Esophagus muscularis mucosa (tissue), 4 donors: ENCODE measurements around the gene CUL3. TPM values are rescaled to one million over a fixed set of nuclear protein-coding genes. Genes with fewer than 3 reads are reported as not detected.
"Not testable (repeated sequence)": the region's sequence is repeated elsewhere in the genome, so short reads cannot be mapped to it uniquely, and the experiment has no call there.

Source experiments
- DNase-seq: peaks from one replicate; pipeline ENCODE4 v3.0.0-alpha.2; 2017; ENCODE audit errors: extremely low spot score
- H3K27ac ChIP-seq, 4 donors: fragments of 200-600 bp; sonication (generic); replicated peaks in 1 of 4; 1 replicate in 3 of 4; 2 replicates in 1 of 4; pipeline ENCODE4 v1.5.1; 2016 to 2019; ENCODE audit warnings: mild to moderate bottlenecking in 1 of 4
- H3K27me3 ChIP-seq, 4 donors: fragments of 200-600 bp; sonication (generic); one replicate each; pipeline versions ENCODE4 v1.5.1 to v1.6.0; 2016 to 2019
- H3K36me3 ChIP-seq, 4 donors: fragments of 200-600 bp; sonication (generic); one replicate each; pipeline ENCODE4 v1.5.1; 2016 to 2019
- H3K4me1 ChIP-seq, 4 donors: fragments of 200-600 bp; sonication (generic); one replicate each; pipeline ENCODE4 v1.5.1; 2016 to 2019
- H3K4me3 ChIP-seq, 4 donors: fragments of 200-600 bp; sonication (generic); 1 replicate in 2 of 4; 2 replicates in 2 of 4; pipeline ENCODE4 v1.5.1; 2016 to 2019; ENCODE audit warnings: mild to moderate bottlenecking in 4 of 4, moderate library complexity in 1 of 4
- H3K9me3 ChIP-seq, 4 donors: fragments of 200-600 bp; sonication (generic); 1 replicate in 3 of 4; 2 replicates in 1 of 4; pipeline ENCODE4 v1.5.1; 2016 to 2019
- CTCF ChIP-seq, 3 experiments: fragments of 200-600 bp in 2 of 3; fragments of 450-650 bp in 1 of 3; sonication (generic) in 2 of 3; IDR thresholded peaks; one replicate each; pipeline ENCODE4 v1.5.1; 2017 to 2019; ENCODE audit warnings: antibody characterized with exemption in 3 of 3, mild to moderate bottlenecking in 2 of 3, moderate library complexity in 1 of 3
- EP300 ChIP-seq: sonication (generic); formaldehyde crosslinking; IDR thresholded peaks from one replicate; pipeline ENCODE4 v1.6.1; 2017; ENCODE audit warnings: antibody characterized with exemption
- POLR2A ChIP-seq: fragments of 450-650 bp; IDR thresholded peaks from one replicate; pipeline ENCODE4 v1.6.1; 2017; ENCODE audit warnings: antibody characterized with exemption, moderate library complexity, mild to moderate bottlenecking, low read depth
- POLR2AphosphoS5 ChIP-seq, 2 donors: sonication (generic); formaldehyde crosslinking; IDR thresholded peaks; one replicate each; pipeline ENCODE4 v1.6.1; 2017; ENCODE audit warnings: antibody characterized with exemption in 2 of 2
- WGBS: methylation state at CpG from one replicate; pipeline ENCODE4 v1.1.5; 2018; 5-methylcytosine and 5-hydroxymethylcytosine counted together
- intact Hi-C: fragments of 100-400 bp; cut with DNase I; formaldehyde crosslinking; loops from one replicate; pipeline ENCODE4 v1.15.1; 2023
- total RNA-seq, 4 donors: library from RNA; depleted of rRNA; stranded (reverse); fragments of >200 nt; gene quantifications; one replicate each; pipeline versions ENCODE4 v1.1.0 to v1.2.1, GENCODE V29; 2016

Gene CUL3
- total RNA-seq, 4 donors from 2014 or later = 50.9 to 66.4 (median 59.7) TPM

- intact Hi-C loops = no loop called here
- 49% methylated on average over 2 of the region's 2 CpGs for WGBS
- no peaks in the 10 kb centered on the region for H3K36me3 ChIP-seq
Observed at GRCh38 chr2:224591220-224591619, 6.1 kb upstream of the CUL3 start.

GRCh38 chr2:224586127-224586695 is 1.0 kb upstream of the CUL3 start:
- peaks cover 27 to 38% (median 37%) of the 10 kb centered on the region in 4 donors for H3K4me1 ChIP-seq
- peak overlapping the region; percentile 78 to 91 (median 79) for H3K4me3 ChIP-seq
- TF ChIP-seq EP300 (no peak), POLR2AphosphoS5 (IDR thresholded peaks at IDR 0.05) (no peak), POLR2A (no peak), CTCF (IDR thresholded peaks at IDR 0.05) (no peak)
- peak overlapping the region; percentile 74 to 91 (median 90) for H3K27ac ChIP-seq
- H3K27me3 ChIP-seq = no peaks in the 10 kb centered on the region
- intact Hi-C loops = loop anchor here (10.0 kb wide), 1 partner anchor 61 kb away; no protein-coding TSS in a partner anchor
- H3K36me3 ChIP-seq = no peaks in the 10 kb centered on the region
- no peaks in the 10 kb centered on the region for H3K9me3 ChIP-seq
- no peak for DNase-seq
- WGBS = 14% methylated on average over 7 of the region's 7 CpGs

More at GRCh38 chr2:224591220-224591619, 6.1 kb upstream of the CUL3 start:
- no peak overlapping the region for H3K27ac ChIP-seq
- no peak overlapping the region for H3K4me3 ChIP-seq
- no peaks in the 10 kb centered on the region for H3K9me3 ChIP-seq
- TF ChIP-seq POLR2AphosphoS5 (IDR thresholded peaks at IDR 0.05) = no peak
- TF ChIP-seq CTCF (IDR thresholded peaks at IDR 0.05) = no peak
- no peak for TF ChIP-seq EP300
- TF ChIP-seq POLR2A = no peak
- peaks cover 0 to 4% (median 0%) of the 10 kb centered on the region in 4 donors for H3K27me3 ChIP-seq
- peaks cover 2 to 6% (median 4%) of the 10 kb centered on the region in 4 donors for H3K4me1 ChIP-seq
- no peak for DNase-seq

GRCh38 chr2:224584785-224585210 is 365 bp downstream of the CUL3 start:
- Histone ChIP-seq H3K4me1 (peaks cover 27 to 52% (median 50%) of the 10 kb centered on the region in 4 donors), H3K27me3 (no peaks in the 10 kb centered on the region), H3K27ac (peak overlapping the region; percentile 90 to 94 (median 91)), H3K36me3 (no peaks in the 10 kb centered on the region), H3K4me3 (peak overlapping the region; percentile 78 to 91 (median 79)), H3K9me3 (no peaks in the 10 kb centered on the region)
- no CpG with 5 or more reads among the region's 62 CpGs for WGBS
- intact Hi-C loops = loop anchor here (10.0 kb wide), 1 partner anchor 60 kb away; no protein-coding TSS in a partner anchor
- DNase-seq = no peak
- TF ChIP-seq POLR2A = no peak
- no peak for TF ChIP-seq CTCF (IDR thresholded peaks at IDR 0.05)
- no peak for TF ChIP-seq EP300
- TF ChIP-seq POLR2AphosphoS5 (IDR thresholded peaks at IDR 0.05) = no peak

GRCh38 chr2:224584111-224584784 is 915 bp downstream of the CUL3 start:
- no peak for DNase-seq
- Histone ChIP-seq H3K36me3 (no peaks in the 10 kb centered on the region), H3K9me3 (no peaks in the 10 kb centered on the region), H3K27me3 (no peaks in the 10 kb centered on the region), H3K4me3 (peak overlapping the region; percentile 78 to 91 (median 79)), H3K4me1 (peaks cover 28 to 57% (median 55%) of the 10 kb centered on the region in 4 donors), H3K27ac (peak overlapping the region; percentile 90 to 94 (median 91))
- intact Hi-C loops = loop anchor here (10.0 kb wide), 1 partner anchor 59 kb away; no protein-coding TSS in a partner anchor
- under 1% methylated on average over 20 of the region's 50 CpGs for WGBS
- no peak for TF ChIP-seq CTCF (IDR thresholded peaks at IDR 0.05)
- no peak for TF ChIP-seq POLR2A
- TF ChIP-seq EP300 = no peak
- TF ChIP-seq POLR2AphosphoS5 (IDR thresholded peaks at IDR 0.05) = no peak

GRCh38 chr2:224583033-224583432 is 2.1 kb downstream of the CUL3 start:
- H3K9me3 ChIP-seq, H3K27ac ChIP-seq, H3K27me3 ChIP-seq, H3K36me3 ChIP-seq, DNase-seq: not testable (repeated sequence)
- Histone ChIP-seq H3K4me1 (peaks cover 37 to 69% (median 67%) of the 10 kb centered on the region in 4 donors), H3K4me3 (peak overlapping the region; percentile 78 to 91 (median 79))
- 97% methylated on average over 14 of the region's 14 CpGs for WGBS
- intact Hi-C loops = loop anchor here (10.0 kb wide), 1 partner anchor 58 kb away; no protein-coding TSS in a partner anchor
